ENCODE data around the gene PLEKHB2. TPM values are rescaled to one million over a fixed set of nuclear protein-coding genes. Genes with fewer than 3 reads are reported as not detected.

The PLEKHB2 gene
- total and polyA plus RNA-seq, 8 donors = 7.8 to 28.3 (median 18.4) TPM

DNA sequence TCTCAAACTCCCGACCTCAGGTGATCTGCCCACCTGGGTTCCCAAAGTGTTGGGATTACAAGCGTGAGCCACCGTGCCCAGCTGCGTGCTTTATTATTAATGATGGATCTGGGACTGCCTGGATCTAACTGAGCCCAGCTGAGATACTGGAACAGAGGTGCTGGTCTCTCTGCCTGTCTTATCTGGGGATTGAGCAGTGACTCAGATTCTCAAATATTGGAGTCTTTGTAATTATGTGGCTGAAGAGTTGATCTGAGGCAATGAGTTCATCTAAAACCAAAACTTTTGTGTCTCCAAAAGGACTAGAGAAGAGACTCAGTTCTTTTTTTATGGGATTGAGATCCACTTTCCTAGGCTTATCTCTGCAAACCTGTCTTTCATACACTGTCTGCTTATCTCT, 16.3 kb downstream of the PLEKHB2 start:
- Histone ChIP-seq H3K9me3 (no peaks in the 10 kb centered on the region), H3K4me1 (no peaks in the 10 kb centered on the region), H3K36me3 (peaks cover 0 to 1% (median 0%) of the 10 kb centered on the region in 3 donors), H3K4me3 (no peak overlapping the region), H3K27me3 (no peaks in the 10 kb centered on the region), H3K27ac (no peak overlapping the region)
- WGBS, 2 donors = 94 to 97% methylated on average over 4 of the region's 4 CpGs
- ATAC-seq (no peak), DNase-seq (no peak), FAIRE-seq (no peak)
- TF ChIP-seq, protein P1, sequence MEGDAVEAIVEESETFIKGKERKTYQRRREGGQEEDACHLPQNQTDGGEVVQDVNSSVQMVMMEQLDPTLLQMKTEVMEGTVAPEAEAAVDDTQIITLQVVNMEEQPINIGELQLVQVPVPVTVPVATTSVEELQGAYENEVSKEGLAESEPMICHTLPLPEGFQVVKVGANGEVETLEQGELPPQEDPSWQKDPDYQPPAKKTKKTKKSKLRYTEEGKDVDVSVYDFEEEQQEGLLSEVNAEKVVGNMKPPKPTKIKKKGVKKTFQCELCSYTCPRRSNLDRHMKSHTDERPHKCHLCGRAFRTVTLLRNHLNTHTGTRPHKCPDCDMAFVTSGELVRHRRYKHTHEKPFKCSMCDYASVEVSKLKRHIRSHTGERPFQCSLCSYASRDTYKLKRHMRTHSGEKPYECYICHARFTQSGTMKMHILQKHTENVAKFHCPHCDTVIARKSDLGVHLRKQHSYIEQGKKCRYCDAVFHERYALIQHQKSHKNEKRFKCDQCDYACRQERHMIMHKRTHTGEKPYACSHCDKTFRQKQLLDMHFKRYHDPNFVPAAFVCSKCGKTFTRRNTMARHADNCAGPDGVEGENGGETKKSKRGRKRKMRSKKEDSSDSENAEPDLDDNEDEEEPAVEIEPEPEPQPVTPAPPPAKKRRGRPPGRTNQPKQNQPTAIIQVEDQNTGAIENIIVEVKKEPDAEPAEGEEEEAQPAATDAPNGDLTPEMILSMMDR (IDR thresholded peaks at IDR 0.05) = no peak
- intact Hi-C loops (cut with DNase I) = no loop called here

DNA sequence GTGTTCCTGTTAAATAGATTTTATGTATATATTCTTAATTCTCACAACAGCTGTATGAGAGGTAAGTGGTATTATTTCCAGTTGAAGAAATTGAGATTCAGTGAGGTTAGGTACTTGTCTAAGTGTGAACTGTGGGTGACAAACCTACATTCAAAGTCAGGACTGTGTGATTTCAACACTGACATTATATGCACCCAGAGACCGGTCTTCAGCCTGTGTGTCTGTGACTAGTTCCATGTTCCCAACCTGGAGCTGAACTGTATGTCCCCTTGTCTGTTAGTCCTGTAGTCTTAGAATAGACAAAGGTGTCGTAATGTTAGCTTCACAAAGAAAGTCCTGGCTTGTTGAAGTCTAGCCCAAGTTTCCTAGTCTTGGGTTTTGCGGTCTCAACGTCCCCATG, 17.4 kb downstream of the PLEKHB2 start:
- 96% methylated on average over 4 of the region's 4 CpGs for WGBS, 2 donors
- Histone ChIP-seq H3K4me1 (no peaks in the 10 kb centered on the region), H3K4me3 (no peak overlapping the region), H3K9me3 (no peaks in the 10 kb centered on the region), H3K27ac (no peak overlapping the region), H3K27me3 (no peaks in the 10 kb centered on the region), H3K36me3 (peaks cover 0 to 11% (median 6%) of the 10 kb centered on the region in 3 donors)
- TF ChIP-seq, protein P1 (IDR thresholded peaks at IDR 0.05) = no peak
- DNase-seq (no peak), ATAC-seq (no peak), FAIRE-seq (no peak)
- intact Hi-C loops (cut with DNase I) = no loop called here

DNA sequence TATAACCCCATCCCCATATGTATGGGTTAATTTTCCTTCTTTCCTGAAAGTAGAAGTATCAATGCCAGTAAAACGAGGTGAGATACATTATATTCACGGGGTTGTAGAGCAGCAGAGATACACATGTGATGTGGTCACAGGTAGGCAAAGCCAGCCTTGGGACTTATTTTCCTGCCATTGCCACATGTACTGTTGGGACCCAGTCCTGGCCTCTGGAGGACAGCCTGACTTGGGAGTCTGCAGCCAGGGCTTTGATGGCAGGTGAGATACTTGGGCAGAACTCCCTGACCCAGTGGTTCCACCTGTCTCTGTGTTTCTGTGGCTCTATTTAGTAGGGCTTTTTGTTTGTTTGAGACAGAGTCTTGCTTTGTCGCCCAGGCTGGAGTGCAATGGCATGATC, 18.1 kb downstream of the PLEKHB2 start:
- WGBS, 2 donors = 96 to 99% methylated on average over 3 of the region's 3 CpGs
- ATAC-seq (no peak), FAIRE-seq (no peak), DNase-seq (no peak)
- Histone ChIP-seq H3K27me3 (no peaks in the 10 kb centered on the region), H3K4me3 (no peak overlapping the region), H3K27ac (no peak overlapping the region), H3K4me1 (no peaks in the 10 kb centered on the region), H3K36me3 (peaks cover under 1 to 18% (median 6%) of the 10 kb centered on the region in 3 donors), H3K9me3 (no peaks in the 10 kb centered on the region)
- TF ChIP-seq, protein P1 (IDR thresholded peaks at IDR 0.05) = no peak
- intact Hi-C loops (cut with DNase I) = no loop called here

DNA sequence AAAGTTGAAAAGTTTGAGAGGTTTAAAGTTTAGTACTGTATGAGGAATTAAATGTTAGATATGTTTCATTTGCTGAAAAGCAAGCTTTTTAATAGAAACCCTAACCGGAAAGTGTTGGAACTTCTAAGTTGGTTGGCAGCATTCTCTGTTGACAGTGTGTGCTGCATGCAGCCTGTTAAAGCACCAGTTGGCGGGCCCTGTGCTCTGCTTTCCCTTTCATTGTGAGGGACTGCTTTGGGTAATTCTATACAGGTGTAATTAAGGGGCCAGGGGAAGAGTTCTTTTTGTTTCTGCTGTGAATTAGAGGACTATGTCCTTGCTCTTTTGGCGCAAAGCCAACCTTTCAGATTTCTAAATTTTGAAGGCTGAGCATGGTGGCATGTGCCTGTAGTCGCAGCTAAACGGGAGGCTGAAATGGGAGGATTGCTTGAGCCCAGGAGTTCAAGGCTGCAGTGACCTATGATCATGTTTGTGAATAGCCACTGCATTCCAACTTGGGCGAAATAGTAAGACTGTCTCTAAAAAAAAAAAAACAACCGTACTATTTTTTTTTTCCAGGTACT, 20.1 kb downstream of the PLEKHB2 start:
- FAIRE-seq (no peak), ATAC-seq (no peak), DNase-seq (no peak)
- H3K36me3 ChIP-seq = peaks cover 6 to 23% (median 6%) of the 10 kb centered on the region in 3 donors
- no peak overlapping the region for H3K27ac ChIP-seq
- TF ChIP-seq, protein P1 (IDR thresholded peaks at IDR 0.05) = no peak
- no peaks in the 10 kb centered on the region for H3K4me1 ChIP-seq
- intact Hi-C loops (cut with DNase I) = no loop called here
- 81 to 88% methylated on average over 7 of the region's 7 CpGs for WGBS, 2 donors
- no peaks in the 10 kb centered on the region for H3K9me3 ChIP-seq
- no peaks in the 10 kb centered on the region for H3K27me3 ChIP-seq
- no peak overlapping the region for H3K4me3 ChIP-seq

DNA sequence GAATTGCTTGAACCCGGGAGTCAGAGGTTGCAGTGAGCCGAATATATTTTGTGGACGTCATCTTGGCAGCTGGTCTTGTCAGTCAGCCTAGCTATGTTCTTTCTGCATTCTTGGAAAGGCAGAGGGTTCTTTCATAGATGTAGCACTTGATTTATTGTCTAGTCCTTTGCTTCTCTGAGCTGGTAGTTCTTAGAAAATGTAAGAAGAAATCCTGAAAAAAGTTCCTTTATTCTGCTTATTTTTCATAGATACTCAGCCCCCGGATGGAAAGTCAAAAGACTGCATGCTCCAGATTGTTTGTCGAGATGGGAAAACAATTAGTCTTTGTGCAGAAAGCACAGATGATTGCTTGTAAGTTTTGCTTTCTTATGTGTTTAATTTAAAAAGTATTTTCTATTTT, 21.3 kb downstream of the PLEKHB2 start:
- Histone ChIP-seq H3K27ac (no peak overlapping the region), H3K27me3 (no peaks in the 10 kb centered on the region), H3K4me3 (no peak overlapping the region), H3K36me3 (peaks cover 6 to 34% (median 12%) of the 10 kb centered on the region in 3 donors), H3K4me1 (no peaks in the 10 kb centered on the region), H3K9me3 (no peaks in the 10 kb centered on the region)
- DNase-seq (no peak), FAIRE-seq (no peak), ATAC-seq (no peak)
- TF ChIP-seq, protein P1 (IDR thresholded peaks at IDR 0.05) = no peak
- 83 to 87% methylated on average over 5 of the region's 5 CpGs for WGBS, 2 donors
- intact Hi-C loops (cut with DNase I) = no loop called here

Data from pancreas (tissue), 10 donors.